Caco-2 (cell line): ENCODE data around the gene HDAC2. TPM values are rescaled to one million over a fixed set of nuclear protein-coding genes. Genes with fewer than 3 reads are reported as not detected.

ENCODE experiments used
- BruUV-seq: library from RNA; stranded (reverse); fragments of 400-500 nt; replicated peaks from 2 replicates; lab custom pipeline; 2021; lab: Mats Ljungman, UMichigan
- CTCF ChIA-PET: fragments of 300-600 bp; sonication (Branson Sonifier 250); formaldehyde crosslinking; loops from one replicate; lab custom pipeline; 2022; ENCODE audit warnings: antibody characterized with exemption; lab: Charles Lee
- POLR2A ChIA-PET: fragments of 300-600 bp; sonication (Branson Sonifier 250); formaldehyde crosslinking; loops from one replicate; lab custom pipeline; 2022; ENCODE audit warnings: antibody characterized with exemption; lab: Charles Lee
- DNase-seq, 2 experiments: peaks; one replicate each; pipeline versions ENCODE4 v3.0.0 to v3.0.0-alpha.2; 2020 to 2022
- H3K27me3 ChIP-seq: replicated peaks from 2 replicates; pipeline ENCODE4 v1.6.0; 2011; ENCODE audit warnings: low read length; ENCODE audit not compliant: control insufficient read depth, insufficient read depth
- H3K36me3 ChIP-seq: 2 replicates; pipeline ENCODE4 v1.5.1; 2011; ENCODE audit warnings: low read length; ENCODE audit not compliant: control insufficient read depth, insufficient read depth
- H3K4me1 ChIP-seq: fragments of 250-450 bp; sonication (Bioruptor Pico); 2 replicates; pipeline ENCODE4 v1.5.1; 2020; ENCODE audit warnings: mild to moderate bottlenecking
- H3K4me3 ChIP-seq: 2 replicates; pipeline ENCODE4 v1.5.1; 2011; ENCODE audit warnings: low read depth, mild to moderate bottlenecking, control low read depth, low read length
- H3K9me3 ChIP-seq: fragments of 250-450 bp; sonication (Bioruptor Pico); 2 replicates; pipeline ENCODE4 v1.5.1; 2020; ENCODE audit warnings: mild to moderate bottlenecking, moderate library complexity
- H3K27ac Mint-ChIP-seq: one replicate; pipeline ENCODE4 v1.8.0; 2022; ENCODE audit warnings: mixed read lengths; ENCODE audit not compliant: unreplicated experiment
- H3K27me3 Mint-ChIP-seq: one replicate; pipeline ENCODE4 v1.8.0; 2022; ENCODE audit warnings: mixed read lengths; ENCODE audit not compliant: insufficient read depth, unreplicated experiment
- H3K36me3 Mint-ChIP-seq: one replicate; pipeline ENCODE4 v1.8.0; 2022; ENCODE audit warnings: mild to moderate bottlenecking, mixed read lengths; ENCODE audit not compliant: insufficient read depth, unreplicated experiment
- H3K4me1 Mint-ChIP-seq: one replicate; pipeline ENCODE4 v1.8.0; 2022; ENCODE audit warnings: low read depth, mixed read lengths; ENCODE audit not compliant: unreplicated experiment
- H3K4me3 Mint-ChIP-seq: one replicate; pipeline ENCODE4 v1.8.0; 2022; ENCODE audit warnings: mild to moderate bottlenecking, moderate library complexity, mixed read lengths; ENCODE audit not compliant: unreplicated experiment
- H3K9me3 Mint-ChIP-seq: one replicate; pipeline ENCODE4 v1.8.0; 2022; ENCODE audit warnings: mixed read lengths; ENCODE audit not compliant: unreplicated experiment
- CTCF ChIP-seq, 2 experiments: fragments of 200-600 bp in 1 of 2; IDR thresholded peaks; 1 replicate in 1 of 2; 2 replicates in 1 of 2; pipeline versions ENCODE4 v1.5.1 to v1.8.0; 2011 to 2022; ENCODE audit warnings: antibody characterized with exemption in 1 of 2, control low read depth in 1 of 2, inconsistent platforms in 1 of 2, low read depth in 1 of 2, low read length in 1 of 2, mild to moderate bottlenecking in 1 of 2, moderate library complexity in 1 of 2; ENCODE audit not compliant: insufficient read depth in 1 of 2, severe bottlenecking in 1 of 2, unreplicated experiment in 1 of 2
- intact Hi-C: fragments of 100-400 bp; cut with micrococcal nuclease; formaldehyde crosslinking; loops from one replicate; pipeline ENCODE4 v1.10.0; 2022; ENCODE audit not compliant: unreplicated experiment
- total RNA-seq: library from RNA; stranded (reverse); gene quantifications from 2 replicates; pipeline ENCODE4 v1.2.3, GENCODE V29; 2022

Gene HDAC2
- total RNA-seq, 1 experiment from 2014 or later = 201 TPM

DNA sequence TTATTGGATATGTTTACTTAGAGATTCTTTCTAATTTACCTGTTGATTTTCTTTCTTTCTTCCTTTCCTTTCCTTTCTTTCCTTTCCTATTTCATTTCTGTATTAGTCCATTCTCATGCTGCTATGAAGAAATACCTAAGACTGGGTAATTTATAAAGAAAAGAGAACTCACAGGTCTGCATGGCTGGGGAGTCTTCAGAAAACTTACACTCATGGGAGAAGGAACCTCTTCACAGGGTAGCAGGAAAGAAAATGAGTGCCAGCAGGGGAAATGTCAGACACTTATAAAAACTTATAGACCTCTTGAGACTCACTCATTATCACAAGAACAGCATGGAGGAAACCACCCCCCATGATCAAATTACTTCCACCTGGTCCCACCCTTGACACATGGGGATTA, 40.8 kb downstream of the HDAC2 start:
- H3K27ac Mint-ChIP-seq = no peak overlapping the region
- ChIA-PET CTCF (no interaction called here), POLR2A (no interaction called here)
- Histone ChIP-seq H3K4me1 (no peaks in the 10 kb centered on the region), H3K36me3 (no peaks in the 10 kb centered on the region), H3K4me3 (no peak overlapping the region), H3K9me3 (no peaks in the 10 kb centered on the region; the same call in 1 of the 2 replicates), H3K27me3 (no peaks in the 10 kb centered on the region)
- no peaks in the 10 kb centered on the region for H3K4me1 Mint-ChIP-seq
- H3K27me3 Mint-ChIP-seq = no peaks in the 10 kb centered on the region
- H3K9me3 Mint-ChIP-seq = peaks cover 20% of the 10 kb centered on the region
- H3K4me3 Mint-ChIP-seq = no peak overlapping the region
- H3K36me3 Mint-ChIP-seq = peaks cover 17% of the 10 kb centered on the region
- intact Hi-C loops = no loop called here
- DNase-seq = no peak
- TF ChIP-seq CTCF (IDR thresholded peaks at IDR 0.05; ENCODE audit: insufficient read depth in 1 of 2, low read depth in 1 of 2, low read length in 1 of 2, severe bottlenecking in 1 of 2, unreplicated experiment in 1 of 2) = no peak
- BruUV-seq = no TSS peak

- H3K27ac Mint-ChIP-seq = no peak overlapping the region
- no peaks in the 10 kb centered on the region for H3K4me1 ChIP-seq
- ChIA-PET POLR2A (no interaction called here), CTCF (no interaction called here)
- H3K9me3 ChIP-seq = no peaks in the 10 kb centered on the region; the same call in 1 of the 2 replicates
- no TSS peak for BruUV-seq
- no peaks in the 10 kb centered on the region for H3K27me3 Mint-ChIP-seq
- no peaks in the 10 kb centered on the region for H3K27me3 ChIP-seq
- H3K36me3 Mint-ChIP-seq = no peaks in the 10 kb centered on the region
- TF ChIP-seq CTCF (IDR thresholded peaks at IDR 0.05; ENCODE audit: insufficient read depth in 1 of 2, low read depth in 1 of 2, low read length in 1 of 2, severe bottlenecking in 1 of 2, unreplicated experiment in 1 of 2) = no peak
- H3K36me3 ChIP-seq = no peaks in the 10 kb centered on the region
- H3K4me3 ChIP-seq = no peak overlapping the region
- intact Hi-C loops = no loop called here
- H3K9me3 Mint-ChIP-seq = peaks cover 20% of the 10 kb centered on the region
- DNase-seq = no peak
- H3K4me1 Mint-ChIP-seq = no peaks in the 10 kb centered on the region
- H3K4me3 Mint-ChIP-seq = no peak overlapping the region
These were observed 43.9 kb downstream of the HDAC2 start for GRCh38 chr6:113927001-113927400.

DNA sequence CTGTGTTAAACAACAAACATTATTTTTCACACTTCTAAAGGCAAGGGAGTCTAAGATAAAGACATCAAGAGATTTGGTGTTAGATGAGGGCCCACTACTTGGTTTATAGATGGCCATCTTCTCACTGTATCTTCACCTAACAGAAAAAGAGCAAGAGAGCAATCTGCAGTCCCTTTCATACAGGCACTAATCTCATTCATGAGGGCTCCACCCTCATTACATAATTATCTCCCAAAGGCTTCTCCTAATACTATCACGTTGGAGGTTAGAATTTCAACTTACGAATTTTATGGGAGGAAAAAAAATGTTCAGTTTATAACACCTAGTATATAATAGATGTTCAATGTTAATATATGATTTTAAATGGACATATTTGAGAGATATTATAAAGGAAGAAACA, 45.6 kb downstream of the HDAC2 start:
- ChIA-PET POLR2A (no interaction called here), CTCF (no interaction called here)
- no peak overlapping the region for H3K27ac Mint-ChIP-seq
- no peaks in the 10 kb centered on the region for H3K4me1 Mint-ChIP-seq
- no peak for TF ChIP-seq CTCF (IDR thresholded peaks at IDR 0.05; ENCODE audit: insufficient read depth in 1 of 2, low read depth in 1 of 2, low read length in 1 of 2, severe bottlenecking in 1 of 2, unreplicated experiment in 1 of 2)
- Histone ChIP-seq H3K36me3 (no peaks in the 10 kb centered on the region), H3K27me3 (no peaks in the 10 kb centered on the region), H3K4me3 (no peak overlapping the region), H3K9me3 (no peaks in the 10 kb centered on the region), H3K4me1 (no peaks in the 10 kb centered on the region)
- H3K9me3 Mint-ChIP-seq = peaks cover 14% of the 10 kb centered on the region
- BruUV-seq = no TSS peak
- intact Hi-C loops = no loop called here
- H3K27me3 Mint-ChIP-seq = no peaks in the 10 kb centered on the region
- no peak for DNase-seq
- no peaks in the 10 kb centered on the region for H3K36me3 Mint-ChIP-seq
- H3K4me3 Mint-ChIP-seq = no peak overlapping the region
